ENCODE results near the gene EREG.
"Not testable (repeated sequence)": the region's sequence is repeated elsewhere in the genome, so short reads cannot be mapped to it uniquely, and the experiment has no call there.

The EREG gene

GRCh38 chr4:74364652-74365491 is at the start of gene EREG:
EREG (plus strand) TSS chr4:74365145; CDS start chr4:74365309, 164 bp downstream.
- DNase-seq (ENCODE audit: low spot score) = peak; percentile 4

GRCh38 chr4:74315376-74315775 is 49.6 kb upstream of the EREG start:
- DNase-seq (ENCODE audit: low spot score) = no peak

- DNase-seq (ENCODE audit: low spot score) = no peak
These were observed 48.5 kb upstream of the EREG start for GRCh38 chr4:74316397-74316796.

GRCh38 chr4:74317616-74318246 is 47.2 kb upstream of the EREG start:
- no peak for DNase-seq (ENCODE audit: low spot score)

GRCh38 chr4:74318276-74318675 is 46.7 kb upstream of the EREG start:
- no peak for DNase-seq (ENCODE audit: low spot score)

GRCh38 chr4:74319470-74319869 is 45.5 kb upstream of the EREG start:
- no peak for DNase-seq (ENCODE audit: low spot score)

- DNase-seq (ENCODE audit: low spot score) = peak; percentile 23
These were observed 44.3 kb upstream of the EREG start for GRCh38 chr4:74320559-74321118.

GRCh38 chr4:74322301-74322700 is 42.6 kb upstream of the EREG start:
- no peak for DNase-seq (ENCODE audit: low spot score)

- no peak for DNase-seq (ENCODE audit: low spot score)
These were observed 41.3 kb upstream of the EREG start for GRCh38 chr4:74323663-74324062.

- no peak for DNase-seq (ENCODE audit: low spot score)
These were observed 40.7 kb upstream of the EREG start for GRCh38 chr4:74324262-74324661.

- no peak for DNase-seq (ENCODE audit: low spot score)
These were observed 39.1 kb upstream of the EREG start for GRCh38 chr4:74325886-74326285.

- DNase-seq (ENCODE audit: low spot score) = no peak
These were observed 37.2 kb upstream of the EREG start for GRCh38 chr4:74327762-74328161.

GRCh38 chr4:74328501-74328900 is 36.4 kb upstream of the EREG start:
- DNase-seq (ENCODE audit: low spot score) = no peak

- DNase-seq (ENCODE audit: low spot score) = no peak
These were observed 35.6 kb upstream of the EREG start for GRCh38 chr4:74329307-74329706.

- DNase-seq (ENCODE audit: low spot score) = no peak
These were observed 34.6 kb upstream of the EREG start for GRCh38 chr4:74330295-74330750.

- DNase-seq (ENCODE audit: low spot score) = no peak
These were observed 33.7 kb upstream of the EREG start for GRCh38 chr4:74331252-74331651.

GRCh38 chr4:74331944-74332343 is 33.0 kb upstream of the EREG start:
- no peak for DNase-seq (ENCODE audit: low spot score)

GRCh38 chr4:74334636-74335035 is 30.3 kb upstream of the EREG start:
- DNase-seq (ENCODE audit: low spot score) = no peak

- no peak for DNase-seq (ENCODE audit: low spot score)
These were observed 29.5 kb upstream of the EREG start for GRCh38 chr4:74335341-74336021.

GRCh38 chr4:74338792-74339333 is 26.1 kb upstream of the EREG start:
- no peak for DNase-seq (ENCODE audit: low spot score)

- no peak for DNase-seq (ENCODE audit: low spot score)
These were observed 25.4 kb upstream of the EREG start for GRCh38 chr4:74339501-74339900.

- not testable (repeated sequence) for DNase-seq (ENCODE audit: low spot score)
These were observed 24.5 kb upstream of the EREG start for GRCh38 chr4:74340421-74340820.
